Measurements from ENCODE around the gene PABPN1. TPM values are rescaled to one million over a fixed set of nuclear protein-coding genes. Genes with fewer than 3 reads are reported as not detected.
A peak's percentile ranks its signal among the peaks of the same experiment; 100 is the strongest.

Gene PABPN1
- total and polyA plus RNA-seq, 9 of the 15 experiments (the other 6 are each of a cell fraction or from before 2014, with no cell fraction given): 32.6 to 388 (median 178) TPM

- TF ChIP-seq E4F1 (CRISPR knock-in tag; IDR thresholded peaks at IDR 0.05; ENCODE audit: borderline replicate concordance) (no peak), ZNF583 (CRISPR knock-in tag; IDR thresholded peaks at IDR 0.05) (peak; percentile 50; the same call in 1 of the 2 replicates), FOXJ2 (tag; IDR thresholded peaks at IDR 0.05) (peak; percentile 94), FOXJ3 (CRISPR knock-in tag; IDR thresholded peaks at IDR 0.05) (no peak), ZNF740 (CRISPR knock-in tag; IDR thresholded peaks at IDR 0.05) (no peak), ZNF740 (tag; IDR thresholded peaks at IDR 0.05) (no peak), NCOA4 (IDR thresholded peaks at IDR 0.05; ENCODE audit: partially characterized antibody) (no peak), ZNF134 (CRISPR knock-in tag; conservative IDR thresholded peaks at IDR 0.05) (no peak), ZNF232 (CRISPR knock-in tag; IDR thresholded peaks at IDR 0.05) (no peak), CBFA2T3 (IDR thresholded peaks at IDR 0.05) (peak; percentile 42), CCAR2 (IDR thresholded peaks at IDR 0.05; ENCODE audit: low read depth, low read length) (no peak), ZNF79 (CRISPR knock-in tag; IDR thresholded peaks at IDR 0.05; ENCODE audit: low read depth) (no peak), ZNF785 (CRISPR knock-in tag; IDR thresholded peaks at IDR 0.05) (no peak), KHSRP (IDR thresholded peaks at IDR 0.05) (no peak), ZNF347 (CRISPR knock-in tag; IDR thresholded peaks at IDR 0.05; ENCODE audit: low read depth) (no peak), ZNF224 (CRISPR knock-in tag; IDR thresholded peaks at IDR 0.05) (no peak), ATF7 (IDR thresholded peaks at IDR 0.05) (peak; percentile 87), MYNN (IDR thresholded peaks at IDR 0.05) (no peak), MYNN (CRISPR knock-in tag; IDR thresholded peaks at IDR 0.05) (no peak), DEAF1 (CRISPR knock-in tag; IDR thresholded peaks at IDR 0.05) (no peak), ZNF384 (IDR thresholded peaks at IDR 0.05; ENCODE audit: low read depth, low read length) (no peak), MXI1 (IDR thresholded peaks at IDR 0.05; ENCODE audit: low read depth, low read length) (peak; percentile 19; the same call in 1 of the 2 replicates), POLR3A (IDR thresholded peaks at IDR 0.05; ENCODE audit: borderline replicate concordance, extremely low read depth, insufficient read depth, insufficient read length) (no peak), MTA1 (IDR thresholded peaks at IDR 0.05; ENCODE audit: borderline replicate concordance) (peak; percentile 70), CEBPG (CRISPR knock-in tag; IDR thresholded peaks at IDR 0.05) (no peak), CEBPG (tag; conservative IDR thresholded peaks at IDR 0.05 in 1 of 2, IDR thresholded peaks at IDR 0.05 in 1 of 2) (no peak), RAD51 (IDR thresholded peaks at IDR 0.05; ENCODE audit: borderline replicate concordance, low read depth) (peak; percentile 79), SREBF2 (CRISPR knock-in tag; IDR thresholded peaks at IDR 0.05) (no peak)
These were observed 19.8 kb upstream of the PABPN1 start (continued) for GRCh38 chr14:23301288-23301968.

All from K562 (cell line).